Activated naive CD8-positive, alpha-beta T cell treated with anti-CD3 and anti-CD28 coated beads, Interleukin-2, amount 50 U/mL, for 24 hours (primary cell): ENCODE results near the gene SLC7A5.
A peak's percentile ranks its signal among the peaks of the same experiment; 100 is the strongest.
"Not testable (repeated sequence)": the region's sequence is repeated elsewhere in the genome, so short reads cannot be mapped to it uniquely, and the experiment has no call there.

Source experiments
- ATAC-seq: fragments of 150-1000 bp; cut with Tn5 transposase; one replicate; pipeline ENCODE4 v1.10.0; 2021
- DNase-seq: peaks from one replicate; pipeline ENCODE4 v3.0.0; 2021
- H3K27ac Mint-ChIP-seq: one replicate; pipeline ENCODE4 v1.8.0; 2021; ENCODE audit warnings: mild to moderate bottlenecking, mixed read lengths
- H3K27me3 Mint-ChIP-seq: one replicate; pipeline ENCODE4 v1.8.0; 2021; ENCODE audit warnings: mixed read lengths
- H3K36me3 Mint-ChIP-seq: one replicate; pipeline ENCODE4 v1.8.0; 2021; ENCODE audit warnings: low read depth, mixed read lengths
- H3K4me1 Mint-ChIP-seq: one replicate; pipeline ENCODE4 v1.8.0; 2021; ENCODE audit warnings: mixed read lengths
- H3K4me3 Mint-ChIP-seq: one replicate; pipeline ENCODE4 v1.8.0; 2021; ENCODE audit warnings: mild to moderate bottlenecking, moderate library complexity, mixed read lengths
- H3K9me3 Mint-ChIP-seq: one replicate; pipeline ENCODE4 v1.8.0; 2021; ENCODE audit warnings: mixed read lengths

The SLC7A5 gene

DNA sequence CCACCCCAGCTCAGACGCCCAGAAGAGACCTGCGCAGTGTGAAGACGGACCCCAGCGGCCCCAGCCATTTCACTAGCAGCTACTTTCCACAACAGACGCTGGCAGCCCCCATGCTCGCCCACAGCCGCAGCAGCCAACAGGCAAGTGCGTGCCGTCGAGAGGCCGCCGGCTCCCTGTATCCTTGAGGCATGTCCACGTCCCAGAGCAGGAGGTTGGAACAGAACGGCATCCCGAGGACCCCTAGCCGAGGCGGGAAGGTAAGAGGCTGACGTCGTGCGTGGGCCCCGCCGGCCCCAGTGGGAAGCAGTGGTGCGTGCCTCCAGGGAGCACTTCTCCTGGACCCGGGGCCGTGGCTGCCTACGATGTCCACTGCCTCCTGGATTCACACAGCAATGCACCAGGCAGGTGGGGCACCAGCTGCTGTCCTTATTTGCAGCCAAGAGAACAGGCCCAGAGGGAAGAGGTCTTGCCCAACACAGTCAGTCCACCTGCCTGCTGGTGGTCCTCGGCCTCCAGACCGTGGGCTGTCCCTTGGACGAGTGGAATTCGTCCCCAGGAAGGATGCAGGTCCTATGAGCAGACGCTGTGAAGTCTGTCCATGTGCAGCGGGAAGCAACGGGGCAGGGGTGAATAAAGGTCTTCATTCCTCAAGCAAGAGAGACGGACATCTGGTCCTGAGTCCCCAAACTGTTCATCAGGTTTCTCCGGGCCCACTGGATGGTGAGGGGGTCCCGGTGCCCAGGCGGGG lies 38.5 kb downstream of the SLC7A5 start:
- Mint-ChIP-seq H3K4me3 (no peak overlapping the region), H3K9me3 (no peaks in the 10 kb centered on the region), H3K36me3 (peaks cover 36% of the 10 kb centered on the region), H3K27ac (peak overlapping the region; percentile 69), H3K27me3 (no peaks in the 10 kb centered on the region), H3K4me1 (peaks cover 18% of the 10 kb centered on the region)
- no peak for ATAC-seq
- DNase-seq, result no peak

DNA sequence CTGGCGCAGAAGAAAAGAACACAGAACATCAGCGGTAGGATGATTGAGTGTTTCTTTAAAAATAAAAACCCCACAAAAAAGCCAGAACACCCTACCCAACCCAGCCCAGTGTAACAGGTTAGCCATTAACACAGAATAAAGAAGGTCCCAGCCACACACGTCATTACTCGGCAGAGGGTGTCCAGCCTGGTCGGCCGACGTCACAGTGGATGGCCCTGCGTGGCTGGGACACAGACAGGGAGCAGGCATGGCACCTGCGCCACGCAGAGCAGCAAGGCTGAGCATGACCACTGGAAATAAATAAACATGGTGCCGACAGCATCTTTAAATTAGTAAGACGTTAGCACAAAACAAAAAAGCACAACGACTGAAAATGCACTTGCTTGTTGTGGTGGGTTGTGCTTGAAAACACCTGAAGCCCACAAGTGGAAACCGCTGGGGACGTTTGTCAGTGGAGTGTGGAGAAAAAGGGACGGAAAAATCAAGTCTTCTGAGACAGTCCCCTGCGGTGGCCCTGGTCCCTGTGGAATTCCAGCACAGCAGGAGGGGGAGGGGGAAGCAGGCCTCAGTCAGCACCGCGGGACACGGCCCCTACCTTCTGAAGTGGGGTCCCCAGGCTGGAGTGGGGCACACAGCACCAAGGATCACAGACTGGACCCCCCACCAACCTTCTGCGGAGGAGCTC lies 39.2 kb downstream of the SLC7A5 start:
- peaks cover 33% of the 10 kb centered on the region for H3K36me3 Mint-ChIP-seq
- H3K4me3 Mint-ChIP-seq, result peak overlapping the region; percentile 45
- H3K4me1 Mint-ChIP-seq, result peaks cover 18% of the 10 kb centered on the region
- peak overlapping the region; percentile 69 for H3K27ac Mint-ChIP-seq
- DNase-seq (no peak), ATAC-seq (no peak)
- H3K27me3 Mint-ChIP-seq, result no peaks in the 10 kb centered on the region
- H3K9me3 Mint-ChIP-seq, result no peaks in the 10 kb centered on the region

DNA sequence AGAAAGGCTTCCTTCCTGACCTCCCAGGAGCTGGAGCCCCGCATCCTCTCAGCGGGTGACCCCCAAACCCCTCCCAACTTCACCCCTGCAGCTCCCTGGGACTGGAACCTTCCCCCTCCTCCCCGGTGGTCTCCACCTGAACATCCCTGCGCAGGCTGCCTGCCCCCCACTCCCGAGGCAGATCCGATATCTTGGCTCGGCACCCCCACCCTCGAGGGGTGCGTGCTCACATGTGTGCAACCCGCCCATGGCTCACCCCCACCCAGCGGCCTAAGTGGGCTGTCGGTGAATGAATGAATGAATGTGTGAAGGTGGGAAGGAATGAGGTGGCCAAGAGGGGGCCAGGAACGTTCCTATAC lies 39.7 kb downstream of the SLC7A5 start:
- H3K36me3 Mint-ChIP-seq, result peaks cover 32% of the 10 kb centered on the region
- DNase-seq (no peak), ATAC-seq (no peak)
- no peak overlapping the region for H3K4me3 Mint-ChIP-seq
- H3K27ac Mint-ChIP-seq, result peak overlapping the region; percentile 55
- peaks cover 18% of the 10 kb centered on the region for H3K4me1 Mint-ChIP-seq
- H3K27me3 Mint-ChIP-seq, result no peaks in the 10 kb centered on the region
- H3K9me3 Mint-ChIP-seq, result no peaks in the 10 kb centered on the region

DNA sequence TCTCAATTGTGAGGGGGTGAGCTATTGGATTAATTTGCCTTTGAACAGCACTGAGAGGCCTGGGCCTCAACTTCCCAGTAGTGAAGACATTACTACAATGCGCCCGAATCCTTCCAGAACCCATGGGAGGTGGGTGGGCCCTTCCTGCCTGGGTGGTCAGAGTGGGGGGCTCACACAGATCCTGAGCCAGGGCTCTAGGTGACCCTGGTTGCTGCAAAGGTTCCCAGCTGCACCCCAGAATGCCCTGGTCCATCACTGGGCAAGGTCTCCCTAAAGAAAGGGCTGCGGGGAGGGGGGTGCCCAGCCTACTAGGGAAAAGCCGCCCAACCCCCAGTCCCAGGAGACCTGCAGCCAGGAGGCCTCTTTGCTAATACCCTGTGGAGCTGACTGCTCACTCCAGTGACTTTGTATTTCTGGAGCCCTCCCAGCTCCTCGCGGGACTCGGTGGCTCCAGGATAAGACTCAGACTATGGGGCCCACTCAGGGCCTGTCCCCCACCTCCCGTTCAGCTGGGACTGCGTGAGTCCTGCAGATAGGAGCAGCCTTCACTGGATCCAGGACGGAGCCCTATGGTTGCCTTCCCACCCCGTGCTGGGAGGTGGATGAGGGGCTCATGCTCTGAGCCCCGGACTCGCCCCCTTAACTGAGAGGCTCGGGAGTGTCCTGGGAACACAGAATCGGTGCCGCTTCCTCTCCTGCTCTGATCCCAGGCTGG lies 40.2 kb downstream of the SLC7A5 start:
- Mint-ChIP-seq H3K27me3 (no peaks in the 10 kb centered on the region), H3K27ac (no peak overlapping the region), H3K4me3 (no peak overlapping the region), H3K36me3 (peaks cover 28% of the 10 kb centered on the region), H3K9me3 (no peaks in the 10 kb centered on the region), H3K4me1 (peaks cover 14% of the 10 kb centered on the region)
- ATAC-seq (peak; percentile 3), DNase-seq (no peak)

DNA sequence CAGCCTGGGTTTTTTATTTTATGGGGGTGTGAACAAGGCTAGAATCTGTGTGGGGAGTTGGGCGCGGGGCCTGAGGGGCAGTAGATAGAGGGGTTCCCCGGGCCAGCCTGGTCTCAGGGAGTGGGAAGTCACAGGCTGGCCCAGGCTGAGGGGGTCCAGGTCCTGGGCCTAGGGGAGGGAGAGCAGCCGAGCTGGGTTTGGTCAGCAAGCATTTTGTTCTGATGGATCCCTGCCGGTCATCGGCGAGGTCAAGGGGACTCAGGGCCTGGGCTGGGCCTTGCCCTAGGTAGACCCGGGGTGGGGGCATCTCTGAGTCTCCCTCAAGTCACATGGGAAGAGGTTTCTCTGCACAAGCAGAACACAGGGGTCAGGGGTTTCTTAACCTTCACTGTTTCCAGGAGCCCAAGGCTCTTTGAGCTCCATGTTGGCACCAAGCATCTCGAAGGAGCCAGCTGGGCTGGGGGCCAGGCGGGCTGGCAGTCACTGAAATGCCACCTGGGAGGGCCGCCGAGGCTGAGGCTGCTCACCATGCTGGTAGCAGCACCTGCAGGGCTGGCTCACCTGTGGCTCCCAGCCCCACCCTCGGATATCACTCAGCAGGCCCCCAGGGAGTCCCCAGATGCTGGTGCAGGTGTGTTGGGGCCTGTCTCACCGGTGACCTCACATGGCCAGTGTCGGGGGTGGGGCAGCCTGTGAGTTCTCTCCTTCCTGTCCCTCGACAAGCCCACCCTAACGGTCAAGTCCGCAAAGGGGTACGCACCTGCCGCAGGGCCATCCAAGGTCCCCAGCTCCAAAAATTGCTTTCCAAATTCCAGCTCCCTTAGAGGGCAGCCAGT lies 41.0 kb downstream of the SLC7A5 start:
- ATAC-seq (peak; percentile 5), DNase-seq (peak; percentile 48)
- peaks cover 14% of the 10 kb centered on the region for H3K4me1 Mint-ChIP-seq
- H3K36me3 Mint-ChIP-seq, result peaks cover 22% of the 10 kb centered on the region
- H3K27ac Mint-ChIP-seq, result peak overlapping the region; percentile 46
- no peaks in the 10 kb centered on the region for H3K9me3 Mint-ChIP-seq
- H3K4me3 Mint-ChIP-seq, result peak overlapping the region; percentile 2
- H3K27me3 Mint-ChIP-seq, result no peaks in the 10 kb centered on the region

DNA sequence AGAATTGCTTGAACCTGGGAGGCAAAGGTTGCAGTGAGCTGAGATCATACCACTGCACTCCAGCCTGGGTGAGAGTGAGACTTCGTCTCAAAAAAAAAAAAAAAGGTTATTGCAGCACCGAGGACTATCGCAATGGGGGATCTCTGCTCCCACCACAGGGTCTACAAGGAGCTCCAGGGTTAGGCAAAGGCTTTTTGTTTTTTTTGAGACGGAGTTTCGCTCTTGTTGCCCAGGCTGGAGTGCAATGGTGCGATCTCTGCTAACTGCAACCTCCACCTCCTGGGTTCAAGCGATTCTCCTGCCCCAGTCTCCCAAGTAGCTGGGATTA lies 41.8 kb downstream of the SLC7A5 start:
- peaks cover 19% of the 10 kb centered on the region for H3K36me3 Mint-ChIP-seq
- peak overlapping the region; percentile 46 for H3K27ac Mint-ChIP-seq
- H3K9me3 Mint-ChIP-seq, DNase-seq, H3K27me3 Mint-ChIP-seq, ATAC-seq, H3K4me3 Mint-ChIP-seq: not testable (repeated sequence)
- peaks cover 14% of the 10 kb centered on the region for H3K4me1 Mint-ChIP-seq

DNA sequence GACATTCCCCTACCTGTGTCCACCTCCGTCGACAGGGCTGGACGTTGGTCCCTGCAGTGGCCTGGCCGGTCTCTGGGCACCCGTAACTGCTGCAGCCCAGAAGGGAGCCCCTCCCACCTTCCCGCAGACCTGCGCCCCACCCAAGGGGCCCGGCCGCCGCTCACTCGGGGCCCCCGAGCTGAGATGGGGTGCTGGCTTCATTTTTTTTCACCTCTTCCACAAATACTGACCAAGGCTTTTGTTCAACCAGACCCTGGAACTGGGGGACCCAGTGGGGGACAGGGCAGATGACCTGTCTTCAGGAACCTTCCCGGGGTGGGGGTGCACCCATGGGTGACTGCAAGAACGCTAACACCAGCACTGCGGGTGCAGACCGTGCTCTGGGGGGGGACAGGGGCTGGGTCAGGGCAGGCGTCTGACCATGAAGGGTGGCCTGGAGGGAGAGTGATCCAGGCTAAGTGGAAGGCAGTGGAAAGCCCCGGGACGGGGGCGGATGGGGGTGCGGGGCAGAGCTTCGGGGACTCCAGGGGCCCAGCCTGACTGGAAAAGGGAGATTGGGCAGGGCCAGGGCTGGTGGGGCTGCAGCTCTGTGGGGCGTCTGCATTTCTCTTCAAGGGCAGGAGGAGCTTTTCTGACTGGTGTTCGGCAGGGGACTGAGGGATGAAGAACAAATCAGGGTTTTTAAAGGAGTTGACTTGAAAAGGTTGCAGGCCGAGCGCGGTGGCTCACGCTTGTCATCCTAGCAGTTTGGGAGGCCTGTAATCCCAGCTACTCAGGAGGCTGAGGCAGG lies 42.3 kb downstream of the SLC7A5 start:
- DNase-seq (no peak), ATAC-seq (peak; percentile 7)
- Mint-ChIP-seq H3K4me3 (peak overlapping the region; percentile 11), H3K4me1 (peaks cover 14% of the 10 kb centered on the region), H3K9me3 (no peaks in the 10 kb centered on the region), H3K36me3 (peaks cover 19% of the 10 kb centered on the region), H3K27ac (peak overlapping the region; percentile 46), H3K27me3 (no peaks in the 10 kb centered on the region)

DNA sequence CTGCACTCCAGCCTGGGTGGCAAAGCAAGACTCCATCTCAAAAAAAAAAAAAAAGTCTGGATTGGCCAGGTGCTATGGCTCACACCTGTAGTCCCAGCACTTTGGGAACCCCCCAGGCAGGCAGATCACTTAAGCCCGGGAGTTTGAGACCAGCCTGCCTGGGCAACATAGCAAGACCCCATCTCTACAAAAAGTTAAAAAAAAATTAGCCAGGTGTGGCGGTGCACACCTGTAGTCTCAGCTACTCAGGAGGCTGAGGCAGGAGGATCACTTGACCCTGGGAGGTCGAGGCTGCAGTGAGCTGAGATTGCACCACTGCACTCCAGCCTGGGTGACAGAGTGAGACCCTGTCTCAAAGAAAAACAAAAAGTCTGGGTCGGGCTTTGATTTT lies 42.9 kb downstream of the SLC7A5 start:
- DNase-seq, H3K9me3 Mint-ChIP-seq, H3K4me3 Mint-ChIP-seq, H3K27me3 Mint-ChIP-seq, ATAC-seq: not testable (repeated sequence)
- Mint-ChIP-seq H3K27ac (peak overlapping the region; percentile 27), H3K4me1 (peaks cover 17% of the 10 kb centered on the region), H3K36me3 (peaks cover 15% of the 10 kb centered on the region)

DNA sequence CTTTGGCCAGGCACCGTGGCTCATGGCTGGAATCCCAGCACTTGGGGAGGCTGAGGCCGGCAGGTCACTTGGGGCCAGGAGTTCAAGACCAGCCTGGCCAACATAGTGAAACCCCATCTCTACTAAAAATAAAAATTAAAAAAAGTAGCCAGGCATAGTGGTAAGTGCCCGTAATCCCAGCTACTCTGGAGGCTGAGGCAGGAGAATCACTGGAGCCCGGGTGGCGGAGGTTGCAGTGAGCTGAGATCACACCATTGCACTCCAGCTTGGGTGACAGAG lies 43.5 kb downstream of the SLC7A5 start:
- not testable (repeated sequence) for H3K36me3 Mint-ChIP-seq, H3K9me3 Mint-ChIP-seq, H3K4me3 Mint-ChIP-seq, H3K27ac Mint-ChIP-seq, ATAC-seq, DNase-seq, H3K27me3 Mint-ChIP-seq
- H3K4me1 Mint-ChIP-seq, result peaks cover 18% of the 10 kb centered on the region

DNA sequence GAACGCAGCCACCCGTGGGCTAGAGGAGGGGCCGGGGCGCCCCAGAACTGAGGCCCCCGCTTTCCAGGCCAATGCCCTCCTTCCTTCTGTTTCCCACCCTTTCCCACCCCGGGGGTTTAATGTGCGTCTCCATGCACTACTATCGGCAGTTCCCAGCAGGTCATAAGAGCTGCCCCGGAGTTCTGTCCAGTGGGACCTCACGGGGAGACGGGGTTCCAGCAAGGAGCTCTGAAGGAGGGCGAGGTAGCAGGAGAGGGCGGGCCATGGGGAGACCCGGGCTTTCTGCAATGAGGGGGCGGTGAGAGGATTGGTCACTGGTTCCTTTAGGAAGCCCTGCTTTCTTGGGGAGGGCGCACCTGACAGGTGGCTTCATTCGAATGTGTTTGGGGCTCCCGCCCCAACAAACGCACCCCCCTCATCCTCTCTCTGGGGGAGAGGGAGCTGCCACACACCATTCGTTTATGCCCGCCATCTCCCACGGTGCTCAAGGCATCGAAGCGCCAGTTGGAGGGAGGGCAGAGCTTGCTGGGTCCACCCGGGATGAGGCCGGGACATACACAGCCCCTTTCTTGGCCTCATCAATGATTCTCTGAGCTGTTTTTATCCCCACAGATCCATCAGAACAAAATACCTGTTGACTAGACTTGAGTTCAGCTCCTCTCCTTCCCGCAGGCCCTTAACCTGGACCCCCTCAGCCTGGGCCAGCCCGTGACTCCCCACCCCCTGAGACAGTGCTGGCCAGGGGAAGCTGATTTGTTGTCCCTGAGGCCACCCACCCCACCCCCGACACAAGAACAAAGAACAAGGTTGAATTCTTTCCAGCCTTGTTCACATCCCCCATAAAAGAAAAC lies 44.1 kb downstream of the SLC7A5 start:
- Mint-ChIP-seq H3K27ac (peak overlapping the region; percentile 23), H3K9me3 (no peaks in the 10 kb centered on the region), H3K36me3 (peaks cover 4% of the 10 kb centered on the region), H3K4me3 (no peak overlapping the region), H3K4me1 (peaks cover 14% of the 10 kb centered on the region), H3K27me3 (no peaks in the 10 kb centered on the region)
- no peak for ATAC-seq
- no peak for DNase-seq

DNA sequence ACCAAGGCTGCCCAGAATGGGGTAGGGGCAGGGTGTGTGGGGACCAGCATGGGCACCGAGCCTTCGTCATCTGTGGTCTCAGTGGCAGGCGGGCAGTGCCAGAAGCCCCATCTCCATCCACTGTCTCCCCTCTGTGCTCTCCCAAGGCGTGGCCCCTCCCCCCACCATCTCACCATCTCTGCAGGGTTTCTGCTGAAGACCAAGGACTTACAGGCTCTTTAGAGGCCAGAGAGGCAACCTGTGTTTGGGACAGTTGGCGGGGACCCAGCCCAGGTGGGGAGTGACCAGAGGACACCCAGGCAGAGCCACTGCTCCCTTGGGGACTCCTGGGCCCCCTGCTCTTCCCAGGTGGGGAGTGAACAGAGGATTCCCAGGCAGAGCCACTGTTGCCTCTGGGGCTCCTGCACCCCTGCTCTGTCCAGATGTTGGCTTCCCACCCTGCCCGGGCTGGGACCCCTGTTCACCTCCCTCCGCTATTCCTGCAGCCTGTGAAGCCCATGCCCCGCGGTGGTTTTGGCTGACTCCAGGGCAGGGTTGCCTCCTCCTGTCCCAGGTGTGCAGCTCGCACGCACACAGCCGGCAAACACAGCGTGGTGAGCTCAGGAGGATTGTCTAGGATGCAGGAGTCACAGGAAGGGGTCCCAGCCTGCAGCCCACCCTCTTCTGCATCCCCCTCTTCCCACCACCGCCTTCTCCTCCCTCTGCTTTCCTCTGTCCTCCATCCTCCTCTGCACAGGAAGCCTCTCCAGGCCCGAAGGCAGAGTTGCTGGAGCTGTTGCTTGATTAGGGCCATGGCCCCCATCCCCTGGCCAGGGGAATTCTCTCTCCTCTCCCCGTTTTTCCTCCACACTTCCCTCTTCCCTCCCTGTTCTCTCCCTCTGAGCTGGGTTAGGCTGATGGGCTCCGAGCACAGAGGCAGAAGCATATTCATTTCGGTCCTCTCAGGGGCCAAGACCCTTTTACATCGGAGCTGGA lies 45.0 kb downstream of the SLC7A5 start:
- H3K9me3 Mint-ChIP-seq, result no peaks in the 10 kb centered on the region
- no peak overlapping the region for H3K4me3 Mint-ChIP-seq
- no peaks in the 10 kb centered on the region for H3K36me3 Mint-ChIP-seq
- H3K4me1 Mint-ChIP-seq, result peaks cover 9% of the 10 kb centered on the region
- DNase-seq (no peak), ATAC-seq (no peak)
- H3K27me3 Mint-ChIP-seq, result no peaks in the 10 kb centered on the region
- H3K27ac Mint-ChIP-seq, result no peak overlapping the region

DNA sequence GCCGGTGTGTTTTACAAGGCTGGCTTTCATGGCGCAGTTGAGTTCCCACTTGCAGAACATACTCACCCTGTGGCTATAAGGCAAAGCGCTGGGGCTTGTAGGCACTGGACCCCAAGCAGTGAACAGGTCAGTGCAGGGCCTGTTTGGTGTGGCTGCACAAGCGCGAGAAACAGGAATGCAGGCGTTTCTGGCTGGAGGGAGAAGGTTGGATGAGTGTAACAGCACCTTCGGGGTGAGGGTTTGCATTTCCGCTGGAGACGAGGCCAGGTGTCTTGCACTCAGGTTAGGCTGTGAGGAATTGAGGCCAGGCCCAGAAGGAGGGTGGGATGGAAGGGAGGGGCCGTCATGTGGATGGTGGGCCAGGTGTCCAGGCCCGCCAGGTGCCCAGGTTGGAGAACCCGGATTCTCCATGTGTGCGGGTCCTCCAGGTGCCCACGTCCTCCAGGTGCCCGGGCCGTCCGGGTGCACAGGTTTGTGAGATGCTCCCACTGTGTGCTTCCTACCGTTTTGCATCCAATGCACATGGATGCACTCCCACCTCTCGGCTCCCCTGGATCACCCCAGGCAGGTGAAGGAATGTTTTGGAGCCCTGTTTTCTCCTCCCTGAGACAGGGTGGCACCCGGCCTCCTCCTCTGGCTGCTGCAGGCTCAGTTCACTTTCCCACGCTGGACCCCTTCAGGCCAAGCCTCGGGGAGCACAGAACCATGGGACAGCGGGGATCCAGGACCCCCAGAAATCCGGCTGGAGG lies 46.0 kb downstream of the SLC7A5 start:
- Mint-ChIP-seq H3K4me1 (peaks cover 9% of the 10 kb centered on the region), H3K27ac (no peak overlapping the region), H3K9me3 (no peaks in the 10 kb centered on the region), H3K4me3 (no peak overlapping the region), H3K36me3 (no peaks in the 10 kb centered on the region), H3K27me3 (no peaks in the 10 kb centered on the region)
- ATAC-seq, result no peak
- DNase-seq, result no peak
